ENCODE results near the gene CABP1. TPM values are rescaled to one million over a fixed set of nuclear protein-coding genes. Genes with fewer than 3 reads are reported as not detected.

CABP1 gene
- total RNA-seq, 1 donor from 2014 or later = 0.52 TPM

- Histone ChIP-seq H3K27ac (ENCODE audit: low read depth, low read length) (no peak overlapping the region), H3K4me1 (ENCODE audit: control insufficient read depth in 3 of 3, insufficient read depth in 3 of 3, low read length in 3 of 3) (peaks cover 15 to 20% (median 17%) of the 10 kb centered on the region in 3 donors), H3K9ac (ENCODE audit: low read depth in 1 of 3, low read length in 3 of 3) (peak overlapping the region in 1 of 3 donors; percentile 10), H3K9me3 (ENCODE audit: control insufficient read depth in 3 of 3, low read length in 3 of 3) (no peaks in the 10 kb centered on the region), H3K4me3 (ENCODE audit: low read length in 3 of 3) (no peak overlapping the region), H3K36me3 (ENCODE audit: control insufficient read depth in 3 of 3, insufficient read depth in 3 of 3, low read length in 3 of 3) (peaks cover 0 to 22% (median 11%) of the 10 kb centered on the region in 3 donors), H3K27me3 (ENCODE audit: control insufficient read depth in 3 of 3, insufficient read depth in 3 of 3, low read length in 3 of 3) (no peaks in the 10 kb centered on the region)
Observed at GRCh38 chr12:120705618-120706017, 65.2 kb downstream of the CABP1 start.

DNA sequence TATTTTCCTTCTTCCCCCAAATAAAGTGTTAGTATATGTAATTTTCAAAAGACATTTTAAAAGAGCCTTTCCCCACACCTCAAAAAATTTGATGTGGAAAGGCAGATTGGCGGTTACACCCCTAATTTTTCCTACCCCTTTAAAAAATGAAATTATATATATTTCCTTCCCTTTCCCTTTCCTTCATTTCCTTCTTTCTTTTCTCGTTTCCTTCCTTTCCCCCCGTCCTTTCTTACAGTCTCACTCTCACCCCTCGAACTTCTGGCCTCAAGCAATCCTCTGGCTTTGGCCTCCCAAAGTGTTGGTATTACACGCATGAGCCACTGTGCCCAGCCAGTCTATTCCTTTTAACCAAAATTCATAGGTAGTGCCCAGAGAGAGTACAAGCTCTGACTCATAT lies 65.6 kb downstream of the CABP1 start:
- Histone ChIP-seq H3K36me3 (ENCODE audit: control insufficient read depth in 3 of 3, insufficient read depth in 3 of 3, low read length in 3 of 3) (peaks cover 0 to 18% (median 11%) of the 10 kb centered on the region in 3 donors), H3K9ac (ENCODE audit: low read depth in 1 of 3, low read length in 3 of 3) (no peak overlapping the region), H3K4me1 (ENCODE audit: control insufficient read depth in 3 of 3, insufficient read depth in 3 of 3, low read length in 3 of 3) (peaks cover 14 to 18% (median 14%) of the 10 kb centered on the region in 3 donors), H3K9me3 (ENCODE audit: control insufficient read depth in 3 of 3, low read length in 3 of 3) (no peaks in the 10 kb centered on the region), H3K27ac (ENCODE audit: low read depth, low read length) (no peak overlapping the region), H3K4me3 (ENCODE audit: low read length in 3 of 3) (no peak overlapping the region), H3K27me3 (ENCODE audit: control insufficient read depth in 3 of 3, insufficient read depth in 3 of 3, low read length in 3 of 3) (no peaks in the 10 kb centered on the region)

DNA sequence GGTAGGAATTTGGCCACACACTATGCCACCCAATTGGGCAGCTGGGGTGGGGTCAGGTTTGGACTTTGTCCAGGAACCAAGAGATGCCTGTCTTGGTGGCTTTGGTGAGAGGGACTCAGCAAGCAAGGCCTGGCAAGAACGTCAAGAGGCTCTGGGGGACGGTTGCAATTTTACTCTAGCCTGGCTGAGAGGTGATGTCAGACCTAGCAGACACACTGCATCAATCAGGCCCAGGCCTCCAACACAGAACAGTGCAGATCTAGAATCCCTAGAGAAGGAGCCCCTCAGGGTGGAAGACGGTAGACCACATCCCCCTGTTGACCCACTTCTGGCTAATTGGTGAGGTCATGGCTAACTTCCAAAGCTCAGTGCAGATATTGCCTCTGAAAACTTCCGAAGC lies 68.2 kb downstream of the CABP1 start:
- H3K9ac ChIP-seq (ENCODE audit: low read depth in 1 of 3, low read length in 3 of 3) = no peak overlapping the region
- peaks cover 14 to 20% (median 19%) of the 10 kb centered on the region in 3 donors for H3K4me1 ChIP-seq (ENCODE audit: control insufficient read depth in 3 of 3, insufficient read depth in 3 of 3, low read length in 3 of 3)
- peaks cover 5 to 8% (median 6%) of the 10 kb centered on the region in 3 donors for H3K36me3 ChIP-seq (ENCODE audit: control insufficient read depth in 3 of 3, insufficient read depth in 3 of 3, low read length in 3 of 3)
- H3K9me3 ChIP-seq (ENCODE audit: control insufficient read depth in 3 of 3, low read length in 3 of 3) = no peaks in the 10 kb centered on the region
- H3K4me3 ChIP-seq (ENCODE audit: low read length in 3 of 3) = no peak overlapping the region
- H3K27ac ChIP-seq (ENCODE audit: low read depth, low read length) = no peak overlapping the region
- no peaks in the 10 kb centered on the region for H3K27me3 ChIP-seq (ENCODE audit: control insufficient read depth in 3 of 3, insufficient read depth in 3 of 3, low read length in 3 of 3)

GRCh38 chr12:120710031-120710804 lies 69.8 kb downstream of the CABP1 start, which contains the start of gene UNC119B:
TSS of gene UNC119B (plus strand) at chr12:120710458. CDS start at chr12:120710475, 17 bp downstream.
- Histone ChIP-seq H3K27ac (ENCODE audit: low read depth, low read length) (peak within 1 kb of the TSS; percentile 48), H3K27me3 (ENCODE audit: control insufficient read depth in 3 of 3, insufficient read depth in 3 of 3, low read length in 3 of 3) (no peaks in the 10 kb centered on the region), H3K9me3 (ENCODE audit: control insufficient read depth in 3 of 3, low read length in 3 of 3) (no peaks in the 10 kb centered on the region)

GRCh38 chr12:120710805-120711296 lies 70.4 kb downstream of the CABP1 start:
- Histone ChIP-seq H3K27me3 (ENCODE audit: control insufficient read depth in 3 of 3, insufficient read depth in 3 of 3, low read length in 3 of 3) (no peaks in the 10 kb centered on the region), H3K9me3 (ENCODE audit: control insufficient read depth in 3 of 3, low read length in 3 of 3) (no peaks in the 10 kb centered on the region), H3K36me3 (ENCODE audit: control insufficient read depth in 3 of 3, insufficient read depth in 3 of 3, low read length in 3 of 3) (peaks cover 10 to 18% (median 13%) of the 10 kb centered on the region in 3 donors), H3K4me3 (ENCODE audit: low read length in 3 of 3) (peak overlapping the region; percentile 65 to 85 (median 81)), H3K9ac (ENCODE audit: low read depth in 1 of 3, low read length in 3 of 3) (peak overlapping the region; percentile 69 to 82 (median 73)), H3K4me1 (ENCODE audit: control insufficient read depth in 3 of 3, insufficient read depth in 3 of 3, low read length in 3 of 3) (peaks cover 14 to 23% (median 20%) of the 10 kb centered on the region in 3 donors), H3K27ac (ENCODE audit: low read depth, low read length) (peak overlapping the region; percentile 48)

More at GRCh38 chr12:120710031-120710804, 69.8 kb downstream of the CABP1 start, which contains the start of gene UNC119B:
- Histone ChIP-seq H3K4me3 (ENCODE audit: low read length in 3 of 3) (peak within 1 kb of the TSS; percentile 76 to 85 (median 81)), H3K4me1 (ENCODE audit: control insufficient read depth in 3 of 3, insufficient read depth in 3 of 3, low read length in 3 of 3) (peaks cover 14 to 23% (median 20%) of the 10 kb centered on the region in 3 donors), H3K9ac (ENCODE audit: low read depth in 1 of 3, low read length in 3 of 3) (peak within 1 kb of the TSS; percentile 69 to 82 (median 73)), H3K36me3 (ENCODE audit: control insufficient read depth in 3 of 3, insufficient read depth in 3 of 3, low read length in 3 of 3) (peaks cover 10 to 14% (median 13%) of the 10 kb centered on the region in 3 donors)

DNA sequence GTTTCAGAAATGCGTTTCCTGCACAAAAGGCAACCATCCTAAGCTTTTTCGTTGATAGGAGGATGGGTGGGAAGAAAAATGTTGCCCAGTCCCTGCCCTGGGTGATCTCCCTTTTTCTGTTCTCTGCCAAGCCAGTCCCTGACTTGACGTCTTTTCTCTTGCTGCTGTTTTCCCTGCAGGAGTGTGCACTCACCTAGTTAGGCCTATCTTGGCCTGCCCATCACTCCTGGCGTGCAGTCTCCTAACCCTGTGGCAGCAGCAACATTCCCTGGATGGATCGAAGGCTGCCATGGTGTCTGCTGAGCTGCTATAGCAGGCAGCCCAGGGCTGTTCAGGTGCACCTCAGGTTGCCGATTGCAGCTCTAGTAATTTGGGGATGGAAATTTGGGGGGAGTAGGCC lies 71.0 kb downstream of the CABP1 start:
- peaks cover 14 to 23% (median 20%) of the 10 kb centered on the region in 3 donors for H3K4me1 ChIP-seq (ENCODE audit: control insufficient read depth in 3 of 3, insufficient read depth in 3 of 3, low read length in 3 of 3)

GRCh38 chr12:120712610-120713009 lies 72.2 kb downstream of the CABP1 start:
- H3K27ac ChIP-seq (ENCODE audit: low read depth, low read length) = no peak overlapping the region

More for the DNA sequence above, 71.0 kb downstream of the CABP1 start:
- Histone ChIP-seq H3K36me3 (ENCODE audit: control insufficient read depth in 3 of 3, insufficient read depth in 3 of 3, low read length in 3 of 3) (peaks cover 13 to 23% (median 18%) of the 10 kb centered on the region in 3 donors), H3K27ac (ENCODE audit: low read depth, low read length) (no peak overlapping the region), H3K9me3 (ENCODE audit: control insufficient read depth in 3 of 3, low read length in 3 of 3) (no peaks in the 10 kb centered on the region), H3K9ac (ENCODE audit: low read depth in 1 of 3, low read length in 3 of 3) (peak overlapping the region; percentile 69 to 82 (median 73)), H3K4me3 (ENCODE audit: low read length in 3 of 3) (peak overlapping the region; percentile 65 to 85 (median 81)), H3K27me3 (ENCODE audit: control insufficient read depth in 3 of 3, insufficient read depth in 3 of 3, low read length in 3 of 3) (no peaks in the 10 kb centered on the region)

DNA sequence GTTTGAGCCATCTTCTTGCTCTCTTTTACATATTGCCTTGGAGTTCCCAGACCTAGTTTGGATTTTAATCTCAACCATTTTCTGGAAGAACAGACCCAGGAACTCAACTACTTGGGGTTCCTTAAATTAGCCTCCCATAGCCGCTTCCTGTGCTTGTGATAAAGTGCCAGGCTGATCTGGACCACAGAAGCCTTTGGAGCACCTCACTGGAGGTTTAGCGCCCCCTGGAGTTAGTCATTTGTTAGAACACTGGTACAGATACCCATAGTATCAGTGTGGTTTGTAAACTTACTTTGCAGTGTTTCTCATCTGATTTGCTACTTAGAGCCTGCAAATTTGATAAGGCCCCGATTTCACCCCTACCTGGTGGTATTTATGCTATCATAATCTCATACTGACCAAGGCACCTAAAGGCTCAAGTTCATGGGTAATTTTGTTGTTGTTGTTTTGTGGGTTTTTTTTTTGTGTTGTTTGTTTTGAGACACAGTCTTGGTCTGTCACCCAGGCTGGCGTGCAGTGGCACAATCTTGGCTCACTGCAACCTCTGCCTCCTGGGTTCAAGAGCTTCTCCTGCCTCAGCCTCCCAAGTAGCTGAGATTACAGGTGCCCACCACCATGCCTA lies 73.5 kb downstream of the CABP1 start:
- Histone ChIP-seq H3K4me3 (ENCODE audit: low read length in 3 of 3) (no peak overlapping the region), H3K27me3 (ENCODE audit: control insufficient read depth in 3 of 3, insufficient read depth in 3 of 3, low read length in 3 of 3) (no peaks in the 10 kb centered on the region), H3K4me1 (ENCODE audit: control insufficient read depth in 3 of 3, insufficient read depth in 3 of 3, low read length in 3 of 3) (peaks cover 14 to 23% (median 20%) of the 10 kb centered on the region in 3 donors), H3K9me3 (ENCODE audit: control insufficient read depth in 3 of 3, low read length in 3 of 3) (no peaks in the 10 kb centered on the region), H3K36me3 (ENCODE audit: control insufficient read depth in 3 of 3, insufficient read depth in 3 of 3, low read length in 3 of 3) (peaks cover 32 to 43% (median 37%) of the 10 kb centered on the region in 3 donors), H3K27ac (ENCODE audit: low read depth, low read length) (no peak overlapping the region), H3K9ac (ENCODE audit: low read depth in 1 of 3, low read length in 3 of 3) (no peak overlapping the region)

More at GRCh38 chr12:120712610-120713009, 72.2 kb downstream of the CABP1 start:
- Histone ChIP-seq H3K4me3 (ENCODE audit: low read length in 3 of 3) (no peak overlapping the region), H3K27me3 (ENCODE audit: control insufficient read depth in 3 of 3, insufficient read depth in 3 of 3, low read length in 3 of 3) (no peaks in the 10 kb centered on the region), H3K9ac (ENCODE audit: low read depth in 1 of 3, low read length in 3 of 3) (no peak overlapping the region), H3K9me3 (ENCODE audit: control insufficient read depth in 3 of 3, low read length in 3 of 3) (no peaks in the 10 kb centered on the region), H3K36me3 (ENCODE audit: control insufficient read depth in 3 of 3, insufficient read depth in 3 of 3, low read length in 3 of 3) (peaks cover 21 to 32% (median 27%) of the 10 kb centered on the region in 3 donors), H3K4me1 (ENCODE audit: control insufficient read depth in 3 of 3, insufficient read depth in 3 of 3, low read length in 3 of 3) (peaks cover 14 to 23% (median 20%) of the 10 kb centered on the region in 3 donors)

Measured in skeletal muscle tissue (tissue), 4 donors.